Right lobe of liver (tissue), 6 donors: ENCODE data around the gene GATA1. TPM values are rescaled to one million over a fixed set of nuclear protein-coding genes. Genes with fewer than 3 reads are reported as not detected.

Source experiments
- ATAC-seq, 4 donors: fragments of 200-7000 bp; cut with Tn5 transposase; one replicate each; pipeline ENCODE4 v1.9.1; 2020; ENCODE audit warnings: mild to moderate bottlenecking in 4 of 4, moderate library complexity in 4 of 4
- DNase-seq, 3 donors: peaks; one replicate each; pipeline ENCODE4 v3.0.0-alpha.2; 2020
- H3K27ac ChIP-seq, 3 donors: fragments of 200-600 bp; one replicate each; pipeline ENCODE4 v1.8.0; 2022
- H3K27me3 ChIP-seq, 2 donors: fragments of 200-600 bp; one replicate each; pipeline ENCODE4 v1.8.0; 2022
- H3K36me3 ChIP-seq, 4 donors: fragments of 200-600 bp; sonication (generic) in 1 of 4; one replicate each; pipeline versions ENCODE4 v1.5.1 to v1.8.0; 2017 to 2022; ENCODE audit warnings: control low read depth in 1 of 4
- H3K4me1 ChIP-seq, 4 donors: fragments of 200-600 bp; sonication (generic) in 1 of 4; one replicate each; pipeline versions ENCODE4 v1.5.1 to v1.8.0; 2017 to 2022; ENCODE audit warnings: control low read depth in 1 of 4
- H3K4me3 ChIP-seq, 3 donors: fragments of 200-600 bp; one replicate each; pipeline ENCODE4 v1.8.0; 2022
- H3K9me3 ChIP-seq, 4 donors: fragments of 200-600 bp; sonication (generic) in 1 of 4; one replicate each; pipeline versions ENCODE4 v1.5.1 to v1.8.0; 2017 to 2022; ENCODE audit warnings: control low read depth in 1 of 4
- POLR2A ChIP-seq: fragments of 450-650 bp; IDR thresholded peaks from one replicate; pipeline ENCODE4 v1.6.1; 2017; ENCODE audit warnings: antibody characterized with exemption, mild to moderate bottlenecking
- WGBS: methylation state at CpG from one replicate; pipeline ENCODE4 v1.1.6; 2018; ENCODE audit warnings: low coverage, low lambda C conversion rate; ENCODE audit not compliant: insufficient coverage; ENCODE audit errors: missing lambda C conversion rate; 5-methylcytosine and 5-hydroxymethylcytosine counted together
- intact Hi-C, 2 donors: fragments of 100-400 bp; cut with DNase I; formaldehyde crosslinking; loops; one replicate each; pipeline versions ENCODE4 v1.11.2 to v1.14.1; 2022
- total RNA-seq, 6 experiments: library from RNA; depleted of rRNA in 2 of 6; stranded (reverse); fragments of >200 nt in 2 of 6; fragmentation: NEBNext Ultra II Directional in 3 of 6; extraction: Animal tissue kit (Norgen Biotek cat#: 25700) in 3 of 6; gene quantifications; one replicate each; pipeline versions ENCODE4 v1.1.0 to v1.2.4, GENCODE V29; 2016 to 2023
- TF ChIP-seq, protein P1 (sequence below), 4 donors: fragments of 200-600 bp in 3 of 4; fragments of 450-650 bp in 1 of 4; IDR thresholded peaks; one replicate each; pipeline versions ENCODE4 v1.5.1 to v1.8.0; 2016 to 2022; ENCODE audit warnings: antibody characterized with exemption in 4 of 4, mild to moderate bottlenecking in 2 of 4
- donor health status: DM: no; HTN: yes; CAD: no.
- donor health status: DM: no; HTN: no; CAD: no.
- donor health status: DM: no; HTN: no; CAD: no.
- donor health status: DM: no; HTN: yes; CAD: no.
- donor health status: DM: no; HTN: yes; CAD: no.

GATA1 gene
- total RNA-seq, 6 experiments from 2014 or later, result 0.37 to 1.2 TPM; not detected in 4

GRCh38 chrX:48785540-48786214 is 713 bp upstream of the GATA1 start:
- intact Hi-C loops, result no loop called here
- H3K36me3 ChIP-seq, result no peaks in the 10 kb centered on the region
- H3K9me3 ChIP-seq, result no peaks in the 10 kb centered on the region
- no peak overlapping the region for H3K4me3 ChIP-seq
- TF ChIP-seq, protein P1, sequence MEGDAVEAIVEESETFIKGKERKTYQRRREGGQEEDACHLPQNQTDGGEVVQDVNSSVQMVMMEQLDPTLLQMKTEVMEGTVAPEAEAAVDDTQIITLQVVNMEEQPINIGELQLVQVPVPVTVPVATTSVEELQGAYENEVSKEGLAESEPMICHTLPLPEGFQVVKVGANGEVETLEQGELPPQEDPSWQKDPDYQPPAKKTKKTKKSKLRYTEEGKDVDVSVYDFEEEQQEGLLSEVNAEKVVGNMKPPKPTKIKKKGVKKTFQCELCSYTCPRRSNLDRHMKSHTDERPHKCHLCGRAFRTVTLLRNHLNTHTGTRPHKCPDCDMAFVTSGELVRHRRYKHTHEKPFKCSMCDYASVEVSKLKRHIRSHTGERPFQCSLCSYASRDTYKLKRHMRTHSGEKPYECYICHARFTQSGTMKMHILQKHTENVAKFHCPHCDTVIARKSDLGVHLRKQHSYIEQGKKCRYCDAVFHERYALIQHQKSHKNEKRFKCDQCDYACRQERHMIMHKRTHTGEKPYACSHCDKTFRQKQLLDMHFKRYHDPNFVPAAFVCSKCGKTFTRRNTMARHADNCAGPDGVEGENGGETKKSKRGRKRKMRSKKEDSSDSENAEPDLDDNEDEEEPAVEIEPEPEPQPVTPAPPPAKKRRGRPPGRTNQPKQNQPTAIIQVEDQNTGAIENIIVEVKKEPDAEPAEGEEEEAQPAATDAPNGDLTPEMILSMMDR (IDR thresholded peaks at IDR 0.05), result no peak
- TF ChIP-seq POLR2A, result no peak
- no peak overlapping the region for H3K27ac ChIP-seq
- WGBS, result 64% methylated on average over 14 of the region's 16 CpGs
- H3K27me3 ChIP-seq, result no peaks in the 10 kb centered on the region
- H3K4me1 ChIP-seq, result no peaks in the 10 kb centered on the region
- ATAC-seq, result no peak
- no peak for DNase-seq

GRCh38 chrX:48786825-48787504 is 575 bp downstream of the GATA1 start:
- intact Hi-C loops, result no loop called here
- H3K4me3 ChIP-seq, result no peak overlapping the region
- WGBS, result 42% methylated on average over 6 of the region's 6 CpGs
- H3K27ac ChIP-seq, result no peak overlapping the region
- H3K9me3 ChIP-seq, result no peaks in the 10 kb centered on the region
- no peak for DNase-seq
- ATAC-seq, result no peak
- no peaks in the 10 kb centered on the region for H3K4me1 ChIP-seq
- no peaks in the 10 kb centered on the region for H3K27me3 ChIP-seq
- no peaks in the 10 kb centered on the region for H3K36me3 ChIP-seq
- TF ChIP-seq, protein P1 (IDR thresholded peaks at IDR 0.05), result no peak
- TF ChIP-seq POLR2A, result no peak

DNA sequence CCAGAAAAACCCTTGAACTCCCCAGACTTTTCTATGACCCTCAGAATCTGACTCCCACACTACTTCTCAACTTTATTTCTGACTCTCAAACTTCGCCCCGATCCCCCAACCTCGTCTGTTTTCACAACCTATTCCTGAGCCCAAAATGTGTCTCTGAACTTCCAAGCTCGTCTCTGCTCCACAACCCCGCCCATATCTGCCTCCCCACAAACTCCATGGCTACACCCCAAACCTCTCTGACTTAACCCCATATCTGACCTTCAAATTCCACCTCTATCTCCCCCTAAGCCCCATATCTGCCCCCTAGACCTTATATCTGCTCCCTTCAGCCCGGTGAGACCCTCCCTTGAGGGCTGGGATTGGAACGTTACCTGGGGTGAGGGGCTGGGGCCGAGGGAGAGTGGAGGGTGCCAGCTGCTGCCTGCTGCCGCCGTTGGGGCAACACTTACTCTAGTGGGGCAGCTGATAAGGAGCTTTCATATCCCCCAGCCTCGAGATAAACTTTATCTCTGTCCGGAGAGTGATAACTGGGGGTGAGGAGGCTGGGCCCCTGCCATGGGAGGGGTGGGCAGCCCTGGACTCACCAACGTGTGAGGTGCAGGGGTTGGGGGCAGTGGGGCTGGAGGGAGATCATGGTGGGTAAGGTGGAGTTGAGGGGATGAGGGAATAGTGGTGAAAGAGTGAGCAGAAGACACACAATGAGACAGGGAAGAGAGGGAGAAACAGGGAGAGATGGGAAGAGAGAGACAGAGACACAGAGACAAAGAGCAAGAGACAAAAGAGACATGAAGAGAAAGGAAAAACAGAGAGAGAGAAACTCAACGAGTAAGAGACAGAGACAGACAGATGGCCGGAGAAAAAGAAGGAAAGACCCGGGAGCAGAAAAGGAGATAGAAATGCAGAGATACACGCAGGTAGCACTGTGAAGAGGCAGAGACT is 1.4 kb downstream of the GATA1 start:
- TF ChIP-seq, protein P1 (IDR thresholded peaks at IDR 0.05), result no peak
- no peak for TF ChIP-seq POLR2A
- no peaks in the 10 kb centered on the region for H3K36me3 ChIP-seq
- no peaks in the 10 kb centered on the region for H3K4me1 ChIP-seq
- no peak overlapping the region for H3K27ac ChIP-seq
- no peaks in the 10 kb centered on the region for H3K27me3 ChIP-seq
- no peak for ATAC-seq
- intact Hi-C loops, result no loop called here
- no peak for DNase-seq
- H3K9me3 ChIP-seq, result no peaks in the 10 kb centered on the region
- 45% methylated on average over 17 of the region's 17 CpGs for WGBS
- H3K4me3 ChIP-seq, result no peak overlapping the region

DNA sequence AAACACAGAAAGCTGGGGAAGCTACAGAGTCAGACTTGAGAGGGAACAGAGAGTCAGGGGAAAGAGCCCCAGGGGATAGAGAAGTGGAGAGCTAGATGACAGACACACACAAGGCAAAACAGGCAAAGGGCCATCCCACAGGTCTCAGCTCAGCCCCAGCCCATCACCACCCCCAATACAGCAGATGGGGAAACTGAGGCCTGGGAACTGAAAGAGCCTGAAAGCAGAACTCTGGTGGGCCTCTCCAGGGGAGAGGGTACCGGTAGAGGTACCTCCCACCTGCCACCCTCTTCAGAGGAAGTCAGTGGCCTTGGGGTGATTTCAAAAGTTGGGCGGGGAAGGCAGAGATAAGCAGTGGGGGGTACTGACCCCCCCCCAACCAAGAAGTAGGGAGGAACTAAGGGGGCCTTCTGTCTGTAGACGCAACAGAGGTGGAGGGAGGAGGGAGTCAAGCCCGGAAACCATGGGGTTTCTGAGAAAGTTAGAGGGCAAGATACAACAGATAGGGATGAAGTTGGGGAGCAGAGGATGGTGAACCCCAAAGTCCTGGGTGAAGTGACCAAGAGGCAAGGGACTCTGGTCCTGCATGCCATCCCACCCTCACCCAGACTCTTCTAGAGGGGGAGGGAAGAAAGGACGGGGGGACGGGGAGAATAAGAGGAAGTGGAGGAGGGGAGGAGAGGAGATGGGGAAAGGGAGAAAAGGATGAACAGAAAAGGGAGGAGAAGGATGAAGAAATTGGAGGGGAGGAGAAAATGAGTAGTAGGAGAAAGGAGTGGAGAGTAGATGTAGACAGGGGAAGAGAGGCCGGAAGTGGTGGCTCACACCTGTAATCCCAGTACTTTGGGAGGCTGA is 3.2 kb downstream of the GATA1 start:
- 56% methylated on average over 7 of the region's 7 CpGs for WGBS
- no peaks in the 10 kb centered on the region for H3K36me3 ChIP-seq
- intact Hi-C loops, result no loop called here
- no peak for DNase-seq
- H3K4me1 ChIP-seq, result no peaks in the 10 kb centered on the region
- H3K27ac ChIP-seq, result no peak overlapping the region
- no peaks in the 10 kb centered on the region for H3K27me3 ChIP-seq
- TF ChIP-seq POLR2A, result no peak
- TF ChIP-seq, protein P1 (IDR thresholded peaks at IDR 0.05), result no peak
- ATAC-seq, result no peak
- H3K9me3 ChIP-seq, result no peaks in the 10 kb centered on the region
- H3K4me3 ChIP-seq, result no peak overlapping the region
